Breast epithelium (tissue), 3 donors: Measurements from ENCODE around the gene EML1.

Source experiments
- CTCF ChIP-seq, 3 donors: fragments of 450-650 bp; IDR thresholded peaks; one replicate each; pipeline ENCODE4 v1.5.1; 2016 to 2017; ENCODE audit warnings: antibody characterized with exemption in 3 of 3, mild to moderate bottlenecking in 3 of 3, moderate library complexity in 3 of 3
- POLR2A ChIP-seq: fragments of 450-650 bp; IDR thresholded peaks from one replicate; pipeline ENCODE4 v1.6.1; 2016; ENCODE audit warnings: antibody characterized with exemption, mild to moderate bottlenecking, moderate library complexity
- POLR2AphosphoS5 ChIP-seq, 3 donors: sonication (generic); formaldehyde crosslinking; IDR thresholded peaks; one replicate each; pipeline ENCODE4 v1.6.1; 2017; ENCODE audit warnings: antibody characterized with exemption in 3 of 3

- TF ChIP-seq CTCF (IDR thresholded peaks at IDR 0.05), result no peak
- TF ChIP-seq POLR2A, result no peak
- no peak for TF ChIP-seq POLR2AphosphoS5 (IDR thresholded peaks at IDR 0.05)
These were observed 42.3 kb upstream of the EML1 start for GRCh38 chr14:99750746-99751450.
